Nephron progenitor cell (in vitro differentiated cells): ENCODE results near the gene COMP.

Source experiments
- DNase-seq: peaks from one replicate; pipeline ENCODE4 v3.0.0; 2021
- H3K27ac Mint-ChIP-seq: 2 replicates; pipeline ENCODE4 v1.8.0; 2021; ENCODE audit warnings: mild to moderate bottlenecking, moderate library complexity, mixed read lengths
- H3K27me3 Mint-ChIP-seq: 2 replicates; pipeline ENCODE4 v1.8.0; 2021; ENCODE audit warnings: mild to moderate bottlenecking, low read depth, mixed read lengths; ENCODE audit not compliant: poor library complexity
- H3K36me3 Mint-ChIP-seq: 2 replicates; pipeline ENCODE4 v1.8.0; 2021; ENCODE audit warnings: low read depth, mixed read lengths
- H3K4me1 Mint-ChIP-seq: 2 replicates; pipeline ENCODE4 v1.8.0; 2021; ENCODE audit warnings: mixed read lengths
- H3K4me3 Mint-ChIP-seq: 2 replicates; pipeline ENCODE4 v1.8.0; 2021; ENCODE audit warnings: mild to moderate bottlenecking, moderate library complexity, mixed read lengths
- H3K9me3 Mint-ChIP-seq: 2 replicates; pipeline ENCODE4 v1.8.0; 2021; ENCODE audit warnings: mild to moderate bottlenecking, moderate library complexity, mixed read lengths
- TF ChIP-seq, protein P1 (sequence below): fragments of 200-600 bp; sonication (generic); IDR thresholded peaks from 2 replicates; pipeline ENCODE4 v1.5.0; 2021; ENCODE audit warnings: antibody characterized with exemption

Gene COMP

DNA sequence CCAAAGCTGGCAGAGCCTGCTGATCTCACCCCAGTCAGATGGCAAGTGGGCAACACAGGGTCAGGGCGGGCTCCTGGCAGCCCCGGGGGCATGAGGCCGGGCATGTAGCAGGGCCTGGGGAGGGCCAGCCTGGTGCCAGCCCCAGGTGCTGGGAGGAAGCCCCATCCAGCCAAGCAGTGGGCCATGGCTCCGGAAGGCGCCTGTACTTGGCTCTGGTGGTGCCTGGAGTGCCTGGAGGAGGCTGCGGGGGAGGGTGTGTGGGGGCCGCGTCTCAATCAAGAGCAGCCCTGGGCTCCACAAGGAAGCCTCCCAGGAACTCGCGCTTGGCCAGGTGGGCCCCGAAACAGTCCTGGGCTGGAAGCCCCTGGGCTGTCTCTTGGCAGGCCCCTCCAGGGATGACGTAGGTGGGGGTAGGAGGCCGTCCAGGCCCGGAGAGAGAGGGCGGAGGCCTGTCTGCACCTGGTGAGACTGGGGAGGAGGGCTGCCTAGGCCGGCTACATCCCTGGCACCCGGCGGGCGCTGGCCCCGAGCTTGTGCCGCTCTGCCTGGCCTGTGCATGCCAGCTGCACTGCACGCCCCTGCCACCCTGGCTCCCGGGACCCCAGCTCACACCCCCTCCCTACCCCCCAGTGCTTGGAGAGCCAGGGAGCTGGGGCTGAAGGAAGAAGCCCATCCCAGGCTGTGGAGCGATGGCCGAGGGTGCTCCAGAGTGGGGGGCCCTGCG, 45.9 kb downstream of the COMP start:
- Mint-ChIP-seq H3K27ac (no peak overlapping the region), H3K4me1 (peaks cover 60% of the 10 kb centered on the region), H3K9me3 (no peaks in the 10 kb centered on the region), H3K4me3 (no peak overlapping the region), H3K36me3 (no peaks in the 10 kb centered on the region), H3K27me3 (peaks cover 4% of the 10 kb centered on the region)
- TF ChIP-seq, protein P1, sequence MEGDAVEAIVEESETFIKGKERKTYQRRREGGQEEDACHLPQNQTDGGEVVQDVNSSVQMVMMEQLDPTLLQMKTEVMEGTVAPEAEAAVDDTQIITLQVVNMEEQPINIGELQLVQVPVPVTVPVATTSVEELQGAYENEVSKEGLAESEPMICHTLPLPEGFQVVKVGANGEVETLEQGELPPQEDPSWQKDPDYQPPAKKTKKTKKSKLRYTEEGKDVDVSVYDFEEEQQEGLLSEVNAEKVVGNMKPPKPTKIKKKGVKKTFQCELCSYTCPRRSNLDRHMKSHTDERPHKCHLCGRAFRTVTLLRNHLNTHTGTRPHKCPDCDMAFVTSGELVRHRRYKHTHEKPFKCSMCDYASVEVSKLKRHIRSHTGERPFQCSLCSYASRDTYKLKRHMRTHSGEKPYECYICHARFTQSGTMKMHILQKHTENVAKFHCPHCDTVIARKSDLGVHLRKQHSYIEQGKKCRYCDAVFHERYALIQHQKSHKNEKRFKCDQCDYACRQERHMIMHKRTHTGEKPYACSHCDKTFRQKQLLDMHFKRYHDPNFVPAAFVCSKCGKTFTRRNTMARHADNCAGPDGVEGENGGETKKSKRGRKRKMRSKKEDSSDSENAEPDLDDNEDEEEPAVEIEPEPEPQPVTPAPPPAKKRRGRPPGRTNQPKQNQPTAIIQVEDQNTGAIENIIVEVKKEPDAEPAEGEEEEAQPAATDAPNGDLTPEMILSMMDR = no peak
- no peak for DNase-seq

DNA sequence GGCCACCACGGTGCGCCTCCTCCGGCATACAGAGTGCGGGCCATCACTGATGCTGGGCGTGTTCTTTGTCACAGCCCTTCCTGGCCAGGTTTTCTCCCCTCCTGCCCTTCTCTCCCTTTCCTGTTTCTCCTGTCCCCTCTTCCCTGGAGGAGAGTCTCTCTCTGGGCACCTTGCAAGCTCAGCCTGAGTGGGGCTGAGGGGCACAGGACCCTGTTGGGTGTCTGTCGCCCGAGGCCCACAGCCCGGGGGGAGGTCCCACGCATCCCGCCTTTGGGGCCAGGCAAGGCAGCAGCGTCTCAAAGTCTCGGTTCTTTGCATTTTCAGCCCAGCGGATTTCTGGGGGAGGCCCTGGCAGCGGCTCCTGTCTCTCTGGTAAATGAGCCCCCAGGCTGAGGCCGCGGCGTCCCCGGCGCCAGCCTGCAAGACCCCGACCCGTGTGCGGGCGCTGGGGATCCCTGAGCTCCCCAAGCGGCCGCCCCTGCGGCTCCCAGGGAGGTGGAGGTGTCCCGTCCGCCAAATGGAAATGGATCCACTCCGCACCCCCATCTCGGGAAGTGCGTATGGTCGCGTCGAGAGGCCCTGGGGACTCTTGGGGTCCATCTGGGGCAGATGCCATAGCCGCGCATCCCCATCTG, 47.2 kb downstream of the COMP start:
- no peaks in the 10 kb centered on the region for H3K9me3 Mint-ChIP-seq
- H3K36me3 Mint-ChIP-seq = no peaks in the 10 kb centered on the region
- H3K4me1 Mint-ChIP-seq = peaks cover 60% of the 10 kb centered on the region
- H3K27ac Mint-ChIP-seq = no peak overlapping the region
- no peak overlapping the region for H3K4me3 Mint-ChIP-seq
- DNase-seq = no peak
- peaks cover 4% of the 10 kb centered on the region for H3K27me3 Mint-ChIP-seq
- TF ChIP-seq, protein P1 = no peak

DNA sequence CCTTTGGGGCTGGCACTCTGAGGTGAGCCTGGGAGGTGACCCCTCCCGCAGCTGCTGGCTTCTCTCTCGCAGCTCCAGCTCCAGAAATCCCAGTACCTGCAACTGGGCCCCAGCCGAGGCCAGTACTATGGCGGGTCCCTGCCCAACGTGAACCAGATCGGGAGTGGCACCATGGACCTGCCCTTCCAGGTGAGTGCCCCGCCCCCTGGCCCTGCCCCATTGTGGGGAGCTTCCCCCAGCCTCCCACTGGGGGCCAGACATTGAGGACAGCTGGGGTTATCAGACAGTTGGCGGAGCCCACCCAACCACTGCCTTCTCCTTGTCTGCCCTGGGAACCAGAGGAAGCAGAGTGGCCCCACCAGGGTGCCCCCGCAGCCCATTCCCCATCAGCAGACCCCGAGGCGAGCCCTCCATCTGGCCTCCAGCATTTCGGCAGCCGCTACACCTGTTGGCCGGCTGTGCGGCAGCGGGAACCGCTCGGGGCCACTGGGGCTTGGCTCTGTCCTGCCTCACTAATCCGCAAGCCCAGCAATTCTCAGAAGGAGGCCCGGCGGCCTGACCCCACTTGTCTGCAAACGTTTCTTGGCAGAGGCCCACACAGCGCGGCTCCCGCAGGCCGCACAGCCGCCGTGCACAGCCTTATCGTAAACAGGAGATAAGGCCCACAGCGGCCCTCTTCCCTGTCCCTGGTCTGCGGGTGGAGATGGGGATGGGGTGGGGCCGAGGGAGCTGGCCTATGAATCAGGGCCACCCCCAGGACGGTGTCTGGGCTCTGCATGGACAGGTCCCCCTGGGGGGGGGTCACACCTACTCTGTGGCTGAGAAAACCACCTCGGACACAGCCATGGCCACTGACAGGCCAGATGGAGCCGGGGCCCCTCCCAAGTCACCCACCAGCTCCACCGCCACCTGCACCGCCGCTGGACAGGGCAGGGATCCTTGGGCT, 48.0 kb downstream of the COMP start:
- TF ChIP-seq, protein P1 = no peak
- H3K4me1 Mint-ChIP-seq = peaks cover 60% of the 10 kb centered on the region
- H3K27me3 Mint-ChIP-seq = peaks cover 4% of the 10 kb centered on the region
- no peak overlapping the region for H3K27ac Mint-ChIP-seq
- no peak overlapping the region for H3K4me3 Mint-ChIP-seq
- no peaks in the 10 kb centered on the region for H3K9me3 Mint-ChIP-seq
- DNase-seq = no peak
- no peaks in the 10 kb centered on the region for H3K36me3 Mint-ChIP-seq

DNA sequence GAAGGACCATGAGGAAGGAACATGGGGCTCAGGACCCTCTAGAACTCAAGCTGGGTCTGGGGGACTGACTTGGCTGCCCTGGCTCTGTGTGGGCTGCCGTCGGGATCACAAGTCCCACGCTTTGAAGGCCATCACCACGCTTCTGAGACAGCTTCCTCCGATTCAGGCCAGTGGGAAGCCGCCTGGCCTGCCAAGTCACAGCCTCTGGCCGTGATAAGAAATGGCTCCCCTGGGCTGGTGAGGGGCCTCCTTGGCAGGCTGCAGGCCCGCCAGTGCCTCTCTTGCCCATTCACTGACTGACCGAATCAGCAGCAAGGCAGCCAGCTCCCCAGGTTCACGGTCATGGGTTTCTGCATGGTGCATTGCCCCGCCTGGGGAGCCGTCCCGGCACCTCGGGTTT, 48.8 kb downstream of the COMP start:
- peaks cover 4% of the 10 kb centered on the region for H3K27me3 Mint-ChIP-seq
- TF ChIP-seq, protein P1 = no peak
- no peak overlapping the region for H3K4me3 Mint-ChIP-seq
- peaks cover 68% of the 10 kb centered on the region for H3K4me1 Mint-ChIP-seq
- DNase-seq = no peak
- no peaks in the 10 kb centered on the region for H3K36me3 Mint-ChIP-seq
- H3K9me3 Mint-ChIP-seq = no peaks in the 10 kb centered on the region
- no peak overlapping the region for H3K27ac Mint-ChIP-seq

DNA sequence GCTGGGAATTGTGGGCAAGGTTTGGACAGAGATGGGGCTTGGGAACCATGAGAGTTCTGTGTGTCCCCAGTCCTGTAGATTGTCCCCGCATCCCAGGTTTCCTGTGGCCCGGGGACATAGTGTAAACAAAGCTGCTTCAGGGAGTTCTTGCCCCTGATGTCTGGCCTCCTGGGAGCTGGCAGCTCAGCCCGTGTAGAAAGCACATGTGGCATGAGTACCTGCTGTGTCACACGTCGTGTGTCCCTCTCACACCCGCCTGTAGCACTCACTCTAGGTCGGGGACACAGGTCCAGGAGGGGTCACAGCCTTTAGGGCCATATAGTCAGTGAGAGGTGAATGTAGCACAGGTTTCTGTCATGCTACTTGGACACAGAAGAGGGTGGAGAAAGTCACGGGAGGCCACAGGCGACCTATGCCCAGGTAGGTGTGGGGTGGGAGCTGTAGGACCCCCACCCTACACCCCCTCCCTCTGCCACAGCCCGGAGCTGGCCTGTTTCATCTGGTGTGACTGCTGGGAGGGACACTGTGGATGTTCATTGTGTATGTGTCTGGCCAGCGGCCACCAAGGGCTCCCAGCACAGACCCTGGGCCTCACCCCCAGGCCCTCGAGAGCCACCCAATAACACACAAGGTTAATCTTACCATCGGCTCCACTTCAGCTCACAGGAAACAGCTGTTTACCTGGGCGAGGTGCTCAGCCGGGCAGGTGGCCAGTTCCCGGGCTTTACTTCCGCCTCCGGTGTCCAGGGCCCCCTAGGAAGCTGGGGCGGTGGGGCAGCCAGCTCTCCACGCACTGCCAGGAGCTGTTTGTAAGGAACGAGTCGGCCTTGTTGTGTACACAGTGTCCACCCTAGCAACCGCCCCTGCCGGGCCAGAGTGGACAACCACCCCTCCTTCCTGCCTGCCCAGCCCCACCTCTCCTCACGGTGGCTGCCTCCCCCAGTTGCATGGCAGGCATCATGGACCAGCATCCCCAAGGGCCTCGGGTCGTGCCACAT, 49.7 kb downstream of the COMP start:
- no peak for DNase-seq
- H3K27ac Mint-ChIP-seq = peak overlapping the region; percentile 69
- TF ChIP-seq, protein P1 = no peak
- no peaks in the 10 kb centered on the region for H3K9me3 Mint-ChIP-seq
- no peaks in the 10 kb centered on the region for H3K36me3 Mint-ChIP-seq
- peaks cover 60% of the 10 kb centered on the region for H3K4me1 Mint-ChIP-seq
- peaks cover 4% of the 10 kb centered on the region for H3K27me3 Mint-ChIP-seq
- H3K4me3 Mint-ChIP-seq = no peak overlapping the region
